Stomach (tissue), 4 donors: ENCODE data around the gene ACOX2.

Experiments
- POLR2A ChIP-seq, 4 donors: fragments of 450-650 bp; IDR thresholded peaks; one replicate each; pipeline ENCODE4 v1.6.1; 2016; ENCODE audit warnings: antibody characterized with exemption in 4 of 4, control low read depth in 2 of 4, mild to moderate bottlenecking in 1 of 4, moderate library complexity in 1 of 4
- POLR2AphosphoS5 ChIP-seq, 3 donors: sonication (generic); formaldehyde crosslinking; IDR thresholded peaks; one replicate each; pipeline ENCODE4 v1.6.1; 2016; ENCODE audit warnings: antibody characterized with exemption in 3 of 3
- TF ChIP-seq, protein P1 (sequence below), 7 experiments: fragments of 450-650 bp in 4 of 7; fragments of 200-600 bp in 3 of 7; sonication (generic) in 3 of 7; IDR thresholded peaks; one replicate each; pipeline ENCODE4 v1.5.1; 2016 to 2019; ENCODE audit warnings: antibody characterized with exemption in 7 of 7, control low read depth in 2 of 7, mild to moderate bottlenecking in 1 of 7

DNA sequence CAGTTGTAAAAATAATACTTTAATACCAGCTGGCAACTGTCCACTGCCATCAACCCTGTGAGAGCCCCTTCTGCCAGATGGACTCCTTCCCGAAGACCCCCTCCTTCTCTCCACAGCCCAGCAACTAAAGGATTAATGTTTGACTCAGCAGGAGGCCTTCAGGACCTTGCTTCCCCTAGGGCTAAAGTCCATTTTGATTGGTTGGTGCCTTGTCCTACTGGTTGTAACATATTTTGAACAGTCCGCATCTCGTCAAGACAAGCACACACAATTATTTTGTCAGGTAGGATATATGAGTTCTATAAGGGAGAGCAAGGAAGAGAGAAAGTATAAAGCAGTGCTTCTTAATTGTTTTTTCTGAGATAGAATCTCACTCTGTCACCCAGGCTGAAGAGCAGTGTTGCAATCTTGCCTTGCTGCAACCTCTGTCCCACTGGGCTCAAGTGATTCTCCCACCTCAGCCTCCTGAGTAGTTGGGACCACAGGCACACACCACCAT, 18.6 kb downstream of the ACOX2 start:
- TF ChIP-seq, protein P1, sequence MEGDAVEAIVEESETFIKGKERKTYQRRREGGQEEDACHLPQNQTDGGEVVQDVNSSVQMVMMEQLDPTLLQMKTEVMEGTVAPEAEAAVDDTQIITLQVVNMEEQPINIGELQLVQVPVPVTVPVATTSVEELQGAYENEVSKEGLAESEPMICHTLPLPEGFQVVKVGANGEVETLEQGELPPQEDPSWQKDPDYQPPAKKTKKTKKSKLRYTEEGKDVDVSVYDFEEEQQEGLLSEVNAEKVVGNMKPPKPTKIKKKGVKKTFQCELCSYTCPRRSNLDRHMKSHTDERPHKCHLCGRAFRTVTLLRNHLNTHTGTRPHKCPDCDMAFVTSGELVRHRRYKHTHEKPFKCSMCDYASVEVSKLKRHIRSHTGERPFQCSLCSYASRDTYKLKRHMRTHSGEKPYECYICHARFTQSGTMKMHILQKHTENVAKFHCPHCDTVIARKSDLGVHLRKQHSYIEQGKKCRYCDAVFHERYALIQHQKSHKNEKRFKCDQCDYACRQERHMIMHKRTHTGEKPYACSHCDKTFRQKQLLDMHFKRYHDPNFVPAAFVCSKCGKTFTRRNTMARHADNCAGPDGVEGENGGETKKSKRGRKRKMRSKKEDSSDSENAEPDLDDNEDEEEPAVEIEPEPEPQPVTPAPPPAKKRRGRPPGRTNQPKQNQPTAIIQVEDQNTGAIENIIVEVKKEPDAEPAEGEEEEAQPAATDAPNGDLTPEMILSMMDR (IDR thresholded peaks at IDR 0.05): no peak
- TF ChIP-seq POLR2AphosphoS5 (IDR thresholded peaks at IDR 0.05): no peak
- TF ChIP-seq POLR2A (IDR thresholded peaks at IDR 0.05): no peak
